Testis (tissue), 2 donors: Measurements from ENCODE around the gene KIF17.

Experiments used
- CTCF ChIP-seq, 3 experiments: fragments of 450-650 bp in 2 of 3; fragments of 200-600 bp in 1 of 3; sonication (generic) in 1 of 3; IDR thresholded peaks; one replicate each; pipeline ENCODE4 v1.5.1; 2016 to 2019; ENCODE audit warnings: antibody characterized with exemption in 3 of 3, mild to moderate bottlenecking in 2 of 3, moderate library complexity in 1 of 3
- POLR2A ChIP-seq: fragments of 450-650 bp; IDR thresholded peaks from one replicate; pipeline ENCODE4 v1.6.1; 2017; ENCODE audit warnings: antibody characterized with exemption, mild to moderate bottlenecking, moderate library complexity

DNA sequence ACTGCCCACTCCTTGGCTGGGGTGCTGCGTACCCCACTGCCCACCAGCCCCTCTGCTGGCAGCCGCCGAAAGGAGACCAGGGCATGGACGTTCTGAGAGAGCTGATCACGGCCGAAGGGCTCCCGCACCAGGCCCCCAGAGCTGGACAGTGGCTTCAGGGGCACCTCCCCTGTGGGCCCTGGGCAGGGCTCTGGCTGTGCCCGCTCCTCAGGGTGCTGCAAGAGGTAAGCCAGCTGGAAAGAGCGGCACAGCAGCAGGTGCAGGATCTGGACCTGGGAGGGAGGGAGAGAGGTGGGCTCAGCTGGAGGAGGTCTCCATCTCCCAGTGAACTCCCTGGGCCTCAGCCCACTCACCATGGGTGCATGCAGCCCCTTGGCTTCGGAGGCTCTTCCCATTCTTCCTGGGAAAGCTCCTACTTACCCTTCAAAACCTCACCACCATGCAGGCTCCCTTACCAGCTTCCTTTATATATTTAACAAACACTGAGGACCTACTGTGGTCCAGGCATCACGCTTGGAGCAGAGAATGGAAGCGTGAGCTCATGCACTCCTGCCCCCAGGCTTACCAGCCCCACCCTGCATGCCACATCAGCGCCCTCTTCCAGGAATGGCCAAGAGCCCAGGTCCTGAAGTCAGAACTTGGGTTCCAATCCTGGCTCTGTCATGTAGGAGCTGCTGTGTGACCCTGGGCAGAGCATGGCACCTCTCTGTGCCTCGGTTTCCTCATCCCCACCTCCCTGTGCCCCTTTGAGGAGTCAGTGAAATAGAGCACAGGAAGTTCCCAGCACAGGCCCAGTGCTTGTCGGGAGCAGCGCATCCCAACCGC lies 6.8 kb upstream of the KIF17 start:
- TF ChIP-seq CTCF (IDR thresholded peaks at IDR 0.05) (no peak), POLR2A (no peak)
